ENCODE data around the gene IQGAP3. TPM values are rescaled to one million over a fixed set of nuclear protein-coding genes. Genes with fewer than 3 reads are reported as not detected.

Gene IQGAP3
- total RNA-seq, 1 donor from 2014 or later: 3.7 TPM

Small RNA genes within 50 kb of the gene (small RNA-seq; reads per million reads assigned to genes)
- gene RF00019: not detected

Other genes starting within 250 kb of the IQGAP3 start
- gene CCT3, start 234.3 kb downstream of the IQGAP3 start, total RNA-seq: 293 TPM
- 2.1 TPM for gene TSACC, start 234.0 kb downstream of the IQGAP3 start, total RNA-seq
- gene RHBG, start 203.4 kb downstream of the IQGAP3 start, total RNA-seq: not detected
- 7.8 TPM for gene MEF2D, start 71.8 kb downstream of the IQGAP3 start, total RNA-seq
- not detected for gene TTC24, start 7.2 kb upstream of the IQGAP3 start, total RNA-seq
- 27.1 TPM for gene NAXE, start 19.2 kb upstream of the IQGAP3 start, total RNA-seq
- gene GPATCH4, start 28.9 kb upstream of the IQGAP3 start, total RNA-seq: 10.4 TPM
- 0.52 TPM for gene HAPLN2, start 46.9 kb upstream of the IQGAP3 start, total RNA-seq
- under 0.01 TPM for gene BCAN, start 69.6 kb upstream of the IQGAP3 start, total RNA-seq
- 494 TPM for gene NES, start 104.8 kb upstream of the IQGAP3 start, total RNA-seq
- 57.4 TPM for gene CRABP2, start 133.0 kb upstream of the IQGAP3 start, total RNA-seq
- 4.2 TPM for gene METTL25B, start 155.9 kb upstream of the IQGAP3 start, total RNA-seq
- gene ISG20L2, start 156.2 kb upstream of the IQGAP3 start, total RNA-seq: 5.2 TPM
- gene MRPL24, start 168.5 kb upstream of the IQGAP3 start, total RNA-seq: 36.5 TPM
- gene HDGF, start 179.1 kb upstream of the IQGAP3 start, total RNA-seq: 61.6 TPM
- 9.9 TPM for gene PRCC, start 195.0 kb upstream of the IQGAP3 start, total RNA-seq
- gene SH2D2A, start 244.3 kb upstream of the IQGAP3 start, total RNA-seq: not detected

All from skeletal muscle tissue (tissue), 2 donors.